ENCODE results near the gene VSX1. TPM values are rescaled to one million over a fixed set of nuclear protein-coding genes. Genes with fewer than 3 reads are reported as not detected.
A peak's percentile ranks its signal among the peaks of the same experiment; 100 is the strongest.

VSX1 gene
- 0.54 TPM for total RNA-seq
- long read RNA-seq = 0 reads

DNA sequence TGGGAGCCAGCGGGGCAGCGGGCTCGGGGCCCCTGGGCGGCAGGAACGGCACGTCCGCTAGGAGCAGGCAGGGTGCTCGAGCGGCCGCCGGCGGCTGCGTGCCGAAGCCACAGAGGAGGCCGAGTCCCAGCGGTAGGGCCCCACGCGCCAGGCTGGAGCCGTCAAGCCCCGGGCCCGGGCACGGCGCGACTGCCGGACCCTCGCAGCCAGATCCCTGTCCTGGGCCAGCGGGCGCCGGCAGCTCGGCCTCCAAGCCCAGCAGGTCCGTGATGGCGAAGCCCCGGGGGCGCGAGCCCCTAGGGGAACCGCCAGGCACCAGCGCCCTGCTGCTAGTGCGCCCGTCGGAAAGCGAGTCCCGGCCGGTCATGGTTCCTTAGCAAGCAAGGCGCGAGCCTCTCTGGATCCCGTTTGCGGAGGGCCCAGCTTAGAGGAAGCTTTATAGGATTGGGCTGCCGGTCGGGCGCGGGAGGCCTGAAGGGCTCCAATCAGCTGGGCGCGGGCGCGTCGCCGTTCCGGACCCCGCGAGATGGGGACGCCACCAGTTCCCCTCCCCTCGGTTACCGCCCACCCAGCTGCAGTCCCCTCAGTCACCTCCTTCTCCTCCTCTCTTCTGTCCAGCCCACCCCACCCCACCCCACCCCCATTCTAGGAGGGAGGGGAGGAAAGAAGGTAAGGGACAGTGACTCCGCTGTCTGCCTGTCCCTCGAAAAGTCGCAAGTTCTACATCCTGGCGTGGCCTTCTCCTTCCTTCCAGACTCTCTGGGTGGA, at the start of gene VSX1:
Gene VSX1, minus strand, starts transcription at position 412 of the 768 bp plus-strand sequence. Its CDS starts 45 bp downstream, at position 367.
- peak; percentile 50 for DNase-seq (ENCODE audit: low spot score)

DNA sequence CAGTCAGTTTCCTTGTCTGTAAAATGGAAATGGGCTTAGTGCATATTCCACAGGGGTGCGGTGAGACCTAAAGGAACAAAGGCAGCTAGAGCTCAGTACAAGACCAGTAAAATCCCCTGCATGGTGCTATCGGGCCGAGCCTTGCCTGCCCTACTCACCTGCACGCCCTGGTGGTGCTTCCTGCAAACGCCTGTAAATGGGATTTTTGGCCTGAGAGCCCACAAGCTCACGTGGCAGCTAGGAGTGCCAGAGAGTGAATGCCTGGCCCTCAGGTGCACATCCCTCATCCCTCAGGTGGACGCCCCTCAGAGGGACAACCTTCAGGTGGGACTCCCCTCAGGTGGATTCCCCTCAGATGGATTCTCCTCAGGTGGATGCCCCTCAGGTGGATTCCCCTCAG, 48.0 kb upstream of the VSX1 start:
- intact Hi-C loops (cut with DNase I) = no loop called here
- no peak for DNase-seq (ENCODE audit: low spot score)

More for the DNA sequence above, at the start of gene VSX1:
- intact Hi-C loops (cut with DNase I) = loop anchor here (5.0 kb wide), 1 partner anchor 95 kb away; no protein-coding TSS in a partner anchor

DNA sequence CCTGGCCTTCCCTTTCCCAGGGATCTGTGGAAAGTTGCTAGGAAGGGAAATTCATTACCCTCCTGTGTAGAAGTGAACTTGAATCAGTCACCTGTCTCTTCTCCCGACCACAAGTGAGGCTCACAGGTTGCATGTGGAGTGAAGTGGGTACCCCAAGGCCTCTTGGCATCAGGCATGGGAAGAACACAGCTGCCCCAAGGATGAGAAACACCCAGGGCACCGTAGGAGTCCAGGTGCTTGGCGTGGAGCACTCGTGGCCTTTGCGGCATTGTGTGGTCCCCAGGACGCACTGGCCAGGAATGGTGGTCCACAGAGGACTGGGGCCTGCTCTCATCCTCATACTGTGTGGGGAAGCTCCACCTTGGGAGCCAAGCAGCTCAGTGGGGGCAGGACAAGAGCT, 47.5 kb upstream of the VSX1 start:
- DNase-seq (ENCODE audit: low spot score) = no peak
- intact Hi-C loops (cut with DNase I) = no loop called here

DNA sequence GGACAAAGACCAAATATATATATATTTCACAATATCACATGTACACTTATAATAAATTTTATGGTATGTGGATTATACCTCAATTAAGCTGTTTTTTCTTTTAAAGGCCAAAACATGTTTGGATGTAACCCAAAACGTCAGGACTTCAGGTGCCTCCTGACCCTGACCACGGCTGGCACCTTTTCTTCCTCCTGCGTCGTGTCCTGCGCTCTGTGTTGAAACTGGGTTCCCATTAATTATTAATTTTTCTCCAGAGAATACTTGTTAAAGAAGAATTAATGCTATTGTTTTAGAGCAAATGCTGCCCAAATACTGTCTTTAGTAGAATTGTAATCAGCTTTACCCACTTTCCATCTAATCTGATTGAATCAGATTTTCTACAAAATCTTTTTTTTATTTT, 46.7 kb upstream of the VSX1 start:
- no peak for DNase-seq (ENCODE audit: low spot score)
- intact Hi-C loops (cut with DNase I) = no loop called here

DNA sequence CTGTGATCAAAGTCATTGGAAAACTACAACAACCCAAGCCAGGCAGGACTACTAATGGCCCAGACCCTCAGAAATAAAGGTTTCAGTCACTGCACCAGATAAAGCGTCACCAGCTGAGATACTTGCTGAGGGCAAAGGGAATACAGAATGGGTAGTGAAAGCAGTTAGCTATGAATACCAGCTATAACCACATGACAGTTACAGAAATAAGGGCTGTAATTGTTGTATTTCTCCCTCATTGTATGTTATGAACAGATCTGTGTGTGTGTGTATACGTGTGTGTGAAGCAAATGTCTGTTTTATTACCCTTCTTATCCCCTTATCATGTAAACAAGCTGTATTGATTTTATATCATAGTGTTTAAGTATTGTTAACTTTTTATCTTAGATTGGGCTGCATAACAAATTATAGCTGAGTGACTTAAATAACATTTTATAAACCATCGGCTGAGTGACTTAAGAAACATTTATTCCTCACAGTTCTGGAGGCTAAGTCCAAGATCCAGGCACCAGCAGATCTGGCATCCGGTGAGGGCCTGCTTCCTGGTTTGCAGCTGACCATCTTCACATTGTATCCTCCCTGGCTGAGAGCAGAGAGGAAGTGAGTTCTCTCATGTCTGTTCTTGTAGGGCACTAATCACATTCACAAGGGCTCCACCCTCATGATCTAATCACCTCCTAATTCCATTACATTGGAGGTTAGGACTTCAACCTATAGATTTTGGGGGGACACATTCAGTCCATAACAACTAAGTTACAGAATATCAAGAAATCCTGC, 46.0 kb upstream of the VSX1 start:
- intact Hi-C loops (cut with DNase I) = no loop called here
- DNase-seq (ENCODE audit: low spot score) = no peak

DNA sequence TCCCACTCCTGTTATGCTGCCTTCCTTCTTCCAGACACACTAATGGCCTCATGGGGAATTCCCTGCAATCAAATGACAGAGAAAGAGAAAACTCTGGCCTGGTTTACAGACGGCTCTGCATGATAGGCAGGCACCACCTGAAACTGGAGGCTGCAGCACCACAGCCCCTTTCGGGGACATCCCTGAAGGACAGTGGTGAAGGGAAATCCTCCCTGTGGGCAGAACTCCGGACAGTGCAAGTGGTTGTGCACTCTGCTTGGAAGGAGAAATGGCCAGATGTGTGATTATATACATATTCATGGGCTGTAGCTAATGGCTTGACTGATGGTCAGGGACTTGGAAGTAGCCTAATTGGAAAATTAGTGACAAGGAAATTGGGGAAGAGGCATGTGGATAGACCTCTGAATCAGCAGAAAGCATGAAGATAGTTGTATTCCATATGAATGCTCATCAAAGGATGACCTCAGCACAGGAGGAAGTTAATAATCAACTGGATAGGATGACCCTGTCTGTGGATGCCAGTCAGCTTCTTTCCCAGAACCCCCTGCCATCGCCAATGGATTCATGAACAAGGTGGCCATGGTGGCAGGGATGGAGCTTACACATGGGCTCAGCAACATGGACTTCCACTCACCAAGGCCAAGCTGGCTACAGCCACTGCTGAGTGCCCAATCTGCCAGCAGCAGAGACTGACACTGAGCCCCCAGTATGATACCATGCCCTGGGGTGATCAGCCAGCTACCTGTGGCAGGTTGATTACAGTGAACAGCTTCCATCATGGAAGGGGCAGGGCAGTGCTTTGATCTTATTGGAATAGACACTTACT, 44.5 kb upstream of the VSX1 start:
- intact Hi-C loops (cut with DNase I) = no loop called here
- no peak for DNase-seq (ENCODE audit: low spot score)

DNA sequence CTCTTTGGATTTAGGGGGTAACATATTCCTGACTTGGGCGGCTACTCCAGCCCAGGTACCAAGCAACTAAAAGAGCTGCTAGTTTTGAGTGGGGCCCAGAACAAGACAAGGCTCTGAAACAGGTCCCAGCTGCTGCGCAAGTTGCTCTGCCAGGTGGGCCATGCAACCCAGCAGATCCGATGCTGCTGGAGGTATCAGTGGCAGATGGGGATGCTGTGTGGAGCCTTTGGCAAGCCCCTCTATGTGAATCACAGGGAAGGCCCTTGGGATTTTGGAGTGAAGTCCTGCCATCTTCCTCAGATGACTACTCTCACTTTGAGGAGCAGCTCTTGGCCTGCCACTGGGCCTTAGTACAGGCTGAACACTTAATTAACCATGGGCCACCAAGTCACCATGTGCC, 43.7 kb upstream of the VSX1 start:
- DNase-seq (ENCODE audit: low spot score) = no peak
- intact Hi-C loops (cut with DNase I) = no loop called here

DNA sequence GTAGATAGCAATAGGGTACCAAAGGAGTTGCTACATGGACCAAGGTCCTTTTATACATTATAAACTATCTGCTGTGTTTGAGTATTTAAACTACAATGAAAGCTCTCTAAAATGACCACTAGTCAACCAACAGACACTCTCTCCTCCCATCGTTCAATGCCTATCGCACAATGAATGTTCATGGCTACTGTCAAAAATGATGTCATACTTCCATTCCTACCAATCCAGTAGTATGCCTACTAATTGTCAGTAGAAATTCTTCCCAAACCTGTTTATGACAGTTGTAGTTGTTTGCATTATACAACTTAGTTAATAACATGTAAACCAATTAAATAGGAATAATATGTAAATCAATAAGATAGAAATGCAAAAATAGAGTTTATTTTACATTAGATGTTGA, 39.0 kb upstream of the VSX1 start:
- intact Hi-C loops (cut with DNase I) = no loop called here
- DNase-seq (ENCODE audit: low spot score) = no peak

DNA sequence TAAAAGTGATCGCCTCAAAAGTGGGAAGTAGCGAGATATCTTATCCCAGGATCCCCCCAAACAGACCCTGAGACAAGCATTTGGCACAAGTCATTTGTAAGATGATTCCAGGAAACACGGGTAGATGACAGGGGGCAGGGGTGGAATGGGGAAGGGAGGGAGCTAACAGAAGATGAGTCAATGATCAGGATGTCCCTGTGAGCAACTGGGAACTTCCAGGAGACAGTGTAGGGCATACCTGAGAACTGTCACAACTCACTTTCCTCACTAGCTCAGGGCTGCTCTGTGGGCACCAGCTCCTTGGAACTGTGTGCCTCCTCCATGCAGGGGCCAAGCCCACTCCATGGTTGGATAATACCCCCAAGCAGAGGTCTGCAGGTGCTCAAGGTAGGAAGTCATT, 38.5 kb upstream of the VSX1 start:
- intact Hi-C loops (cut with DNase I) = no loop called here
- DNase-seq (ENCODE audit: low spot score) = no peak

DNA sequence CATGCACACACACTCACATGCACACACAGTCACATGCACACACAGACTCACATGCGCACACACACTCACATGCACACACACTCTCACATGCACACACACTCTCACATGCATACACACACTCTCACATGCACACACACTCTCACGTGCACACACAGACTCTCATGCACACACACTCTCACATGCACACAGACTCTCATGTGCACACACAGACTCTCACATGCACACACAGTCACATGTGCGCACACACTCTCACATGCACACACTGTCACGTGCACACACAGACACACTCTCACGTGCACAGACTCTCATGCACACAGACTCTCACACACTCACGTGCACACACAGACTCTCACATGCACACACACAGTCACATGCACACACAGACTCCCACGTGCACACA, 36.6 kb upstream of the VSX1 start:
- intact Hi-C loops (cut with DNase I) = no loop called here
- DNase-seq (ENCODE audit: low spot score) = no peak

DNA sequence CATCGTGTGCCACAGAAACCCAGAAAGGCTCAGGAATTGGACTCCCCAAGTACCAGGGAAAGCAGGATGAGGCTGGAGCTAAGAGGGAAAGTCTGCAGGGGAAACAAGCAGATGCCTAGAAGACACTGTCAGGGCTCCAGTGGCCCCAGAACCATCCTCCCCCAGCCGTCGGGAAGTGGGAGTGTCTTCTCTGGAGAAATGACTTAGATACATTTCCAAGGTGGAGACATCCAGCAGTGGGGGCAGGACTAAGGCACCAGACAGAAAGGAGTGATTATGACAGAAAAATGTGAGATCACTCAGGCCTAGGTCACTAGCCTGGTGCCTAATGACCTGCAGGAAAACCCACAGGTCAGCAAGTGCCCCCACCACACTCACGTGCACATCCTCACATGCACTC, 36.0 kb upstream of the VSX1 start:
- intact Hi-C loops (cut with DNase I) = no loop called here
- DNase-seq (ENCODE audit: low spot score) = no peak

DNA sequence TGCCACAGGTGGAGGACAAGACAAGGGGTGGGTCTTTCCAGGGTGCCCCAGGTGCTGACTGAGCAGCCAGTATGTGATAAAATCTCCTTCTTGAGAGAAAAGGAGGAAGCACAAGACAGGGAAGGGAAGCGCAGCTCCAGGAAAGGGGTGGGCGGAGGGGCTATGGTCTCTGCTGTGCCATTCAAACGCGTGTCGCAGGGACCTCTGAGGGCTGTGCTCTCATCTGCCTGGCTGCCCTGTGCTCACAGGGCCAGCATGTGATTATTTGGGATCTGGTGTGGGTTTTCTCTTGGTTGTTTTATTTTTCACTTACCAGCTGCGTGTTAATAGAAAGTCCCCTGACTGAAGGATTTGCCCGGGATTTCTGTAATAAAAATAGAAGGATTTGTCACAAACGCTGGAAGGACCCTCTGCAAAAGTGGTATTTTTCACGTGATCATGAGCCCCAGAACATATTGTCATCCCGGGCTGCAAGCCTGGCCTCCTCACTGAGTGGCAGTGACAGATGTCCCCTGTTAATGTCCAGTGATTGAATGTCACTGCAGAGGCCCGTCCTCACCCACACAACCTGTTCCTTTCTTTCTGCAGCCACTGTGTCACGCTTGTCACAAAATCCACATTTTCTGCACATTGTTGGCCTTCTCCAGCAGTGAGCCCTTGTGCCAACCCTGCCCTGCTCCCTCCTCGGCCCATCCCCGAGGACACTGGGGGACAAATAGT, 35.0 kb upstream of the VSX1 start:
- no peak for DNase-seq (ENCODE audit: low spot score)
- intact Hi-C loops (cut with DNase I) = no loop called here

DNA sequence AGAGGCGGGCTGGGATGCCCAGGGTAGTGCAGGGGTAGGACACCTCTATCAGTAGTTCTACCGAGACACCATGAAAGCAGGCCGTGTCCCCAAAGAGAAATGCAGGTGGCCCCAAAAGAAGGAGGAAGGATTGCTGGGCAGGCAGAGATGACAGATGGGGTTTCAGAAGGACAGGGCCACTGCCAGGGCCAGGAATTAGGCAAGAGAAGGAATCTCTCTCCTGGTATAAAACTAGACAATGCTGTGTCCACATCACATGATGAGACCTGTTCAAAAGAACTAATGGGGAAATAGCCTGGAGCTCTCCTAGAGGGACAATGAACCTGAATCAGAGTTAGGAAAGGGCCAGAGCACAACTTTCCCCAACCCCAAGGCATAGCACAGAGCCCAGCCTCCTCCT, 21.6 kb upstream of the VSX1 start:
- intact Hi-C loops (cut with DNase I) = no loop called here
- DNase-seq (ENCODE audit: low spot score) = no peak

DNA sequence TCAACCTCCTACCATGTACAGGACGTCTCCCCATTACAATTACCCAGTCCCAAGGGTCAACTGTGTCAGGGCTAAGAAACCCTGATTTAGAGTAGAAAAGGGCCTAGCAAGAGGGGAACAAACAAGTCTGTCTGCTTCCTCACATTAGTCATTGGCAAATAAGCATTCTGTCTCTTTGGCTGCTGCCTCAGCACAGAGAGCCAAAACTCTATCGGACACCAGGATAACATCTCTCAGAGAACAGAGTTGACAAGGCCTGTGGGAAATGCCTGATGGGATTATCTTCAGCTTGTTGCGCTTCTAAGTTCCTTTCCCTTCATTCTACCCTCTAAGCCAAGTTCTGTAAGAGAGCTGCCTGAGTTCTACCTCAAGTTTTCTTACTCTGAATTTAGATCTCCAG, 19.0 kb upstream of the VSX1 start:
- no peak for DNase-seq (ENCODE audit: low spot score)
- intact Hi-C loops (cut with DNase I) = no loop called here

DNA sequence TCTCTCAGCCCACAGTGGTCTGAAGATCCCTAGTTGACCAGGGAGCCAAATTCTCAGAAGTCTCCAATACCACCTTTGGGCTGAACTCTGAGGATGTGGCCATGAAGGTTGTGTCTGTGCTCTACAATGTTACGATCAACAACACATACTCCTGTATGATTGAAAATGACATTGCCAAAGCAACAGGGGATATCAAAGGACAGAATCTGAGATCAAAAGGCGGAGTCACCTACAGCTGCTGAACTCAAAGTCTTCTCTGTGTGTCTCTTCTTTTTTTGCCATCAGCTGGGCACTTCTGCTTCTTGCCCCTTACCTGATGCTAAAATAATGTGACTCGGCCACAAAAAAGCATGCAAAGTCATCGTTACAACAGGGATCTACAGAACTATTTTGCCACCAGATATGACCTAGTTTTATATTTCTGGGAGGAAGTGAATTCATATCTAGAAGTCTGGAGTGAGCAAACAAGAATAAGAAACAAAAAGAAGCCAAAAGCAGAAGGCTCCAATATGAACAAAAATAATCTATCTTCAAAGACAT, 17.7 kb upstream of the VSX1 start:
- intact Hi-C loops (cut with DNase I) = no loop called here
- no peak for DNase-seq (ENCODE audit: low spot score)

DNA sequence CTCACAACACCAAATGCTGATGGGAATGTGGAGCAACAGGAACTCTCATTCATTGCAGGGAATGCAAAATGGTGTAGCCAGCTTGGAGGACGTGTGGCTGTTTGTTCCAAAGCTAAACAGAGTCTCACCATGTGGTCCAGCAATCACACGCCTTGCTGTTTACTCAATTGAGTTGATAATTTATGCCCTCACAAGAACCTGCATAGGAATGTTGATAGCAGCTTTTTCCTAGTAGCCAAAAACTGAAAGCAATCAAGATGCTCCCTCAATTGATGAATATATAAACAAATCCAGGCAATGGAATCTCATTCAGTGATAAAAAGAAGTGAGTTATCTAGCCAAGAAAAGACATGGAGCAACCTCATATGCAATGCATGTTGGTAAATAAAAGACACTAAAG, 15.6 kb upstream of the VSX1 start:
- intact Hi-C loops (cut with DNase I) = no loop called here
- no peak for DNase-seq (ENCODE audit: low spot score)

DNA sequence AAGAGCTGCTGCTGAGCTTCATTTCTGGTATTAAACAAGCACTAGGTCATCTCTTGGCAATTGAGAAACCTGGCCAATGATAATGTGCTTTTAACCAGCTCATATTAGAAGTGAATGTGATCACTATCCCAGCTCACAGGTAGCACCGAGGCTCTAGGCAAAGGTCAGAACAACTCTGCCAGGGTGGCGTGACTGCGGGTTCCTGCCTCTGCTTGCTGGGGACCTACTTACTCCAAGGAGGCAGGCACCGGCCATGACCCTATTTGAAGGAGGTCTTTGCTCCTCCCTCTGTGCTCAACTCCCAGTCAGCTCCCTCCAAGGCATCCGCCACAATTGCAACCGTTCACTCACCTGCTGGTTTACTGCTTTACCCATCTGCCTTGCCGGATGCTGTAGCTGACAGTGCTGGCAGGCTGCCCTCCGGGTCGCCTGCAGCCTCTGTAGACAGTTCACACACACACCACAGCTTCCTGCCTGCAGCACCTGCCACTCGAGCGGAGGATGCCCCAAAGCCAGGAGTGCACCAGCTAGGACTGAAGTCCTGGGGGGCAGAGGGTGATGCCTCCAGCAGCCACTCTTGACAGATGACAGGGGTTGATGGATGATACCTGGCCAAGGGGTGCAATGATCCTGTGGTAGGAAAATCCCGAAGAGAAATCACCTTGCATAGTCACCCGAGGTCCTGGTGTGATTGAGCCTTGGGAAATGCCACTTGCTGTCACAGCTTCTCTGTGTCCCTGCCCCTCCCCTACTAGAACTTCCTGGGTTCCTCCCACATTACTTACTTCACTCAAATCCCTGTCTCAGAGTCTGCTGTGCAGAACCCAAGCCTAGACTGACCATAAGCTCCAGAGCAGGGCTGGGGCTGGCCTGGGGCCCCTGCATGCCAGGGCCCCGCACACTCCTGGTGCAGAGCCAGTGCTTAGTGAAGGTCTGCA, 8.8 kb upstream of the VSX1 start:
- intact Hi-C loops (cut with DNase I) = no loop called here
- no peak for DNase-seq (ENCODE audit: low spot score)

DNA sequence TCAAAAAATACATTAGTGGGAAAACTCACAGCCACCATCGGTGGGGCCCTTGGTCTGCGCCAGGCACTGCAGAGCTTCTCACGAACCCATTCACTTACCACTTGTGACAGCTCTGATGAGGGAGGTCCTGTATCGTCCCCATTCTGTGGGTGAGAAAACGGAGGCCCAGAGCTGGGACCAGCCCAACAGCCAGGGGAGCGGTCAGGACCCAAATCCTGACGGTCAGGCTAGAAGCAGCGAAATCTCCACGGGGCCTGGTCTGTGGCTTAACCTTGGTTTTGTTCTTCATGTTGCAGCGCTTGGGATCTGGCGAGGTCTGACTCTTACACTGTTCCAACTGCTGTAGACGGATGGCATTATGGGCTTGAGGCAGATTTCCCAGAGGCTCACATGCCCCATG, 7.7 kb upstream of the VSX1 start:
- DNase-seq (ENCODE audit: low spot score) = no peak
- intact Hi-C loops (cut with DNase I) = no loop called here
